ENCODE measurements around the gene MEI1.

Gene MEI1
- long read RNA-seq, partial matches to known transcripts: 0 of 8 reads
- long read RNA-seq, other reads (novel, unspliced or antisense): 5 of 8 reads

- H3K4me3 ChIP-seq (replicated peaks; ENCODE audit: insufficient read depth, low read length): no peak within 1 kb of the TSS
- H3K27me3 ChIP-seq (ENCODE audit: insufficient read depth, poor library complexity, severe bottlenecking): no peaks in the 10 kb centered on the region
- peak in 1 of 2 experiments; percentile 70 for DNase-seq (ENCODE audit: low read depth in 1 of 2, low spot score in 1 of 2)
- no peak for TF ChIP-seq CTCF (IDR thresholded peaks at IDR 0.05; ENCODE audit: insufficient read depth, low read length)
- no peak for TF ChIP-seq REST (IDR thresholded peaks at IDR 0.05; ENCODE audit: insufficient replicate concordance, low read depth)
- TF ChIP-seq GABPA (IDR thresholded peaks at IDR 0.05; ENCODE audit: low read depth): no peak
- TF ChIP-seq SPI1 (IDR thresholded peaks at IDR 0.05; ENCODE audit: borderline replicate concordance, low read depth): no peak
- TF ChIP-seq POLR2AphosphoS5 (IDR thresholded peaks at IDR 0.05; ENCODE audit: low read depth): no peak; the same call in 1 of the 2 replicates
- H3K27ac ChIP-seq (replicated peaks): no peak within 1 kb of the TSS
Measured at GRCh38 chr22:41699264-41700107, at the start of gene MEI1. Gene MEI1, plus strand, starts transcription at chr22:41699503. Its CDS starts 36 bp downstream, at chr22:41699539.

GRCh38 chr22:41650229-41650628 is 49.1 kb upstream of the MEI1 start:
- H3K4me3 ChIP-seq (replicated peaks; ENCODE audit: insufficient read depth, low read length): no peak overlapping the region
- TF ChIP-seq REST (IDR thresholded peaks at IDR 0.05; ENCODE audit: insufficient replicate concordance, low read depth) (no peak), CTCF (IDR thresholded peaks at IDR 0.05; ENCODE audit: insufficient read depth, low read length) (no peak), GABPA (IDR thresholded peaks at IDR 0.05; ENCODE audit: low read depth) (no peak), SPI1 (IDR thresholded peaks at IDR 0.05; ENCODE audit: borderline replicate concordance, low read depth) (no peak), POLR2AphosphoS5 (IDR thresholded peaks at IDR 0.05; ENCODE audit: low read depth) (no peak)
- no peak overlapping the region for H3K27ac ChIP-seq (replicated peaks)
- no peaks in the 10 kb centered on the region for H3K27me3 ChIP-seq (ENCODE audit: insufficient read depth, poor library complexity, severe bottlenecking)
- DNase-seq (ENCODE audit: low read depth in 1 of 2, low spot score in 1 of 2): no peak

GRCh38 chr22:41650821-41651220 is 48.5 kb upstream of the MEI1 start:
- Histone ChIP-seq H3K4me3 (replicated peaks; ENCODE audit: insufficient read depth, low read length) (no peak overlapping the region), H3K27ac (replicated peaks) (no peak overlapping the region), H3K27me3 (ENCODE audit: insufficient read depth, poor library complexity, severe bottlenecking) (no peaks in the 10 kb centered on the region)
- no peak for TF ChIP-seq SPI1 (IDR thresholded peaks at IDR 0.05; ENCODE audit: borderline replicate concordance, low read depth)
- TF ChIP-seq POLR2AphosphoS5 (IDR thresholded peaks at IDR 0.05; ENCODE audit: low read depth): no peak
- TF ChIP-seq GABPA (IDR thresholded peaks at IDR 0.05; ENCODE audit: low read depth): no peak
- no peak for TF ChIP-seq CTCF (IDR thresholded peaks at IDR 0.05; ENCODE audit: insufficient read depth, low read length)
- no peak for DNase-seq (ENCODE audit: low read depth in 1 of 2, low spot score in 1 of 2)

Data from HL-60 (cell line).